Vagina (tissue), 2 donors: ENCODE data around the gene KRT74. TPM values are rescaled to one million over a fixed set of nuclear protein-coding genes. Genes with fewer than 3 reads are reported as not detected.

Experiments
- DNase-seq, 2 donors: peaks; one replicate each; pipeline ENCODE4 v3.0.0-alpha.2; 2017; ENCODE audit errors: extremely low spot score in 2 of 2
- H3K27ac ChIP-seq: fragments of 200-600 bp; sonication (generic); one replicate; pipeline ENCODE4 v1.5.1; 2019
- H3K27me3 ChIP-seq: fragments of 200-600 bp; sonication (generic); one replicate; pipeline ENCODE4 v1.5.1; 2019
- H3K36me3 ChIP-seq, 2 donors: fragments of 200-600 bp; sonication (generic); one replicate each; pipeline ENCODE4 v1.5.1; 2017 to 2019
- H3K4me1 ChIP-seq: fragments of 200-600 bp; sonication (generic); one replicate; pipeline ENCODE4 v1.5.1; 2019
- H3K4me3 ChIP-seq, 2 donors: fragments of 200-600 bp; sonication (generic); 1 replicate in 1 of 2; 2 replicates in 1 of 2; pipeline ENCODE4 v1.5.1; 2016 to 2019
- H3K9me3 ChIP-seq: fragments of 200-600 bp; sonication (generic); one replicate; pipeline ENCODE4 v1.5.1; 2019
- POLR2A ChIP-seq, 2 donors: fragments of 450-650 bp; IDR thresholded peaks; one replicate each; pipeline ENCODE4 v1.6.1; 2017; ENCODE audit warnings: antibody characterized with exemption in 2 of 2, mild to moderate bottlenecking in 2 of 2, moderate library complexity in 2 of 2
- POLR2AphosphoS5 ChIP-seq, 2 donors: sonication (generic); formaldehyde crosslinking; IDR thresholded peaks; one replicate each; pipeline ENCODE4 v1.9.0; 2017; ENCODE audit warnings: antibody characterized with exemption in 2 of 2, mild to moderate bottlenecking in 2 of 2, low read depth in 1 of 2; ENCODE audit not compliant: insufficient read depth in 1 of 2
- intact Hi-C: fragments of 100-400 bp; cut with DNase I; formaldehyde crosslinking; loops from one replicate; pipeline ENCODE4 v1.15.1; 2023
- total RNA-seq: library from RNA; depleted of rRNA; stranded (reverse); fragments of >200 nt; gene quantifications from one replicate; pipeline ENCODE4 v1.2.3, GENCODE V29; 2016
- TF ChIP-seq, protein P1 (sequence below), 3 experiments: fragments of 450-650 bp in 2 of 3; fragments of 200-600 bp in 1 of 3; sonication (generic) in 1 of 3; IDR thresholded peaks; one replicate each; pipeline ENCODE4 v1.5.1; 2017 to 2019; ENCODE audit warnings: antibody characterized with exemption in 3 of 3, mild to moderate bottlenecking in 2 of 3, moderate library complexity in 2 of 3

Gene KRT74
- total RNA-seq, 1 donor from 2014 or later = not detected

DNA sequence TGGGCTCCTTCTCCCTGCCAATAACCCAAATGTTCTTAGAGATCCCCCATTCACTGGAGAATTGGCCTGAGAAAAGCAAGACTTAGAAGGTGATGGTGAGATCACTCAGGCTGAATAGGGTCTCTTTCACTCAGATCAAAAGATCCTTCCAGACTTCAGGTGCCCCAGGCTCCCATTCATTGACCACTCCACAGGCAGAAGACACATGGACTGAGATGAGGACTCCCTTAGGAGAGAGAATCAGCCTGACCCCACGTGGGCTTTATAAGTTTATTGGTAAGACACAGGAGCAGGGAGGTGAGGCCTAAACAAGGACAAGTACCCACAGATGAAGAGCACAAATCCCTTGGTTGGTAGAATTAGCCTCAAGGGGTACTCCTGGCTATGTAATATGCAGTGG is 33.7 kb upstream of the KRT74 start:
- DNase-seq = peak; percentile 27 to 79
- Histone ChIP-seq H3K4me1 (no peaks in the 10 kb centered on the region), H3K36me3 (no peaks in the 10 kb centered on the region), H3K9me3 (no peaks in the 10 kb centered on the region), H3K4me3 (no peak overlapping the region), H3K27ac (no peak overlapping the region), H3K27me3 (no peaks in the 10 kb centered on the region)
- TF ChIP-seq, protein P1, sequence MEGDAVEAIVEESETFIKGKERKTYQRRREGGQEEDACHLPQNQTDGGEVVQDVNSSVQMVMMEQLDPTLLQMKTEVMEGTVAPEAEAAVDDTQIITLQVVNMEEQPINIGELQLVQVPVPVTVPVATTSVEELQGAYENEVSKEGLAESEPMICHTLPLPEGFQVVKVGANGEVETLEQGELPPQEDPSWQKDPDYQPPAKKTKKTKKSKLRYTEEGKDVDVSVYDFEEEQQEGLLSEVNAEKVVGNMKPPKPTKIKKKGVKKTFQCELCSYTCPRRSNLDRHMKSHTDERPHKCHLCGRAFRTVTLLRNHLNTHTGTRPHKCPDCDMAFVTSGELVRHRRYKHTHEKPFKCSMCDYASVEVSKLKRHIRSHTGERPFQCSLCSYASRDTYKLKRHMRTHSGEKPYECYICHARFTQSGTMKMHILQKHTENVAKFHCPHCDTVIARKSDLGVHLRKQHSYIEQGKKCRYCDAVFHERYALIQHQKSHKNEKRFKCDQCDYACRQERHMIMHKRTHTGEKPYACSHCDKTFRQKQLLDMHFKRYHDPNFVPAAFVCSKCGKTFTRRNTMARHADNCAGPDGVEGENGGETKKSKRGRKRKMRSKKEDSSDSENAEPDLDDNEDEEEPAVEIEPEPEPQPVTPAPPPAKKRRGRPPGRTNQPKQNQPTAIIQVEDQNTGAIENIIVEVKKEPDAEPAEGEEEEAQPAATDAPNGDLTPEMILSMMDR (IDR thresholded peaks at IDR 0.05) = no peak
- TF ChIP-seq POLR2AphosphoS5 (IDR thresholded peaks at IDR 0.05; ENCODE audit: insufficient read depth in 1 of 2, low read depth in 1 of 2) = no peak
- no peak for TF ChIP-seq POLR2A (IDR thresholded peaks at IDR 0.05)
- intact Hi-C loops = no loop called here

DNA sequence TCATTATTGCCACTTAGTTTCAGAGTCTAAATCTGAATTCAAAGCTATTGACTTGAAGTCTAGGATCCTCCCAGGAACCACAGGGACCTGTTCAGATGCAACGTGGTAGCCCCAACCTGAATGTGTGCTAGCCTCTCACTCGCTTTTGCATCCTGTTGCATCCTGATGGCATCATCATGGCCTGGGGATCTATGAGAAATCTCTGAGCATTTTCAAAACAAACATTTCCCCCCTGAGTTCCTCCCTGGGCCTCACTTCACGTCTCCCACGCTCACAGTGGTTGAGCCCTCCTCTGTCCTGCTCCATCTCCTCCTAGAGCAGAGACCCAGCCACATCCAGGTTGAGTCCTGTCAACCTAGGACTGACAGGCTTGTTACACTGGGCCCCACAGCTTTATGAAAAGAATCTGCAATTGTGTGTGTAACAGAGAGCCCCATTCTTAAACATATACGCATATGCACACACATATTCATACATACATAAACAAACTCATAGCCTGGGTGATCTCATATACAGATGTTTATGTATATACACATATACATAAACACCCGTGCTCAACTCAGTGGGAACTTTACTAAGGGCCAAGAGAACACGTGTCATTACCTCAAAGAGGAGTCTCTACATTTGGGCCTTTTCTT is 33.1 kb upstream of the KRT74 start:
- Histone ChIP-seq H3K4me1 (no peaks in the 10 kb centered on the region), H3K4me3 (no peak overlapping the region), H3K27me3 (no peaks in the 10 kb centered on the region), H3K9me3 (no peaks in the 10 kb centered on the region), H3K36me3 (no peaks in the 10 kb centered on the region), H3K27ac (no peak overlapping the region)
- intact Hi-C loops = no loop called here
- DNase-seq = peak; percentile 43 to 65
- TF ChIP-seq POLR2AphosphoS5 (IDR thresholded peaks at IDR 0.05; ENCODE audit: insufficient read depth in 1 of 2, low read depth in 1 of 2) = no peak
- TF ChIP-seq, protein P1 (IDR thresholded peaks at IDR 0.05) = no peak
- no peak for TF ChIP-seq POLR2A (IDR thresholded peaks at IDR 0.05)

DNA sequence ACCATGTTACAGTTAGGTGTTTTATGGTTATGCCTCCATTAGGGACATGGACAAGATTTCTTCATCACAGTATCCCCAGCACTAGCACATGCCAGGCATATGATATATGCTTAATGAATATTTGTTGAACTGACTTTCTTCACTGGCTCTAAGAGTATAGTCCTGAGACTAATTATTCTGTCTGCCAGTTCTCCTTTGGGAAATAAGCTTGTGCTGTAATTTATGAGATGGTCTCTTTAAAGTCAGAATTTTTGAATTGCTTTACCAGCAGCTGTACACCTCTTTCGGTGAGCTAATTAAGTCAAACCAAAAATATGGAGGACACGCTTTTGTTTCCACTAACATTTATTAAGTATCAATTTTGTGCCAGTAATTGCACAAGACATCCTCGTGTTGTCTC is 32.5 kb upstream of the KRT74 start:
- Histone ChIP-seq H3K4me1 (no peaks in the 10 kb centered on the region), H3K36me3 (no peaks in the 10 kb centered on the region), H3K27ac (no peak overlapping the region), H3K9me3 (no peaks in the 10 kb centered on the region), H3K4me3 (no peak overlapping the region), H3K27me3 (no peaks in the 10 kb centered on the region)
- no peak for DNase-seq
- no peak for TF ChIP-seq POLR2A (IDR thresholded peaks at IDR 0.05)
- no peak for TF ChIP-seq POLR2AphosphoS5 (IDR thresholded peaks at IDR 0.05; ENCODE audit: insufficient read depth in 1 of 2, low read depth in 1 of 2)
- TF ChIP-seq, protein P1 (IDR thresholded peaks at IDR 0.05) = no peak
- intact Hi-C loops = no loop called here

DNA sequence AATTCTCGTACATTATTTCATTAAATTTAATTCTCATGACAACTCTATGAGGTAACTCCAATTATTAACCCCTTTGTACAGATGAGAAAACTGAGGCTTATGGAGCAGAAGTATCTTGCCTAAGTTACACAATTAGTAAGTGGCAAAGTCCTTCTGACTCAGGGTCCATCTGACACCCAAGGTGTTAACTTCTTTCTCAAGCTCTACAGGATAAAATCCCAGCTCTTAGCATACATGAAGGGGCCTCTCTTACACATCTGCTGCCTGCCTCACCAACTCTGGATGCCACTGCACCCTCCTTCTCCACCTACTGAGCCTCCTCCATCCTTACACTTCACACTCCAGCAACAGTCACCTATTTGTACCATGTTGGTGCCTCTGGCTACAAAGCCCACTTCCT is 31.9 kb upstream of the KRT74 start:
- no peaks in the 10 kb centered on the region for H3K9me3 ChIP-seq
- intact Hi-C loops = no loop called here
- no peaks in the 10 kb centered on the region for H3K36me3 ChIP-seq
- peak; percentile 22 to 34 for DNase-seq
- H3K4me3 ChIP-seq = no peak overlapping the region
- TF ChIP-seq, protein P1 (IDR thresholded peaks at IDR 0.05) = no peak
- no peak for TF ChIP-seq POLR2A (IDR thresholded peaks at IDR 0.05)
- TF ChIP-seq POLR2AphosphoS5 (IDR thresholded peaks at IDR 0.05; ENCODE audit: insufficient read depth in 1 of 2, low read depth in 1 of 2) = no peak
- H3K27ac ChIP-seq = no peak overlapping the region
- no peaks in the 10 kb centered on the region for H3K27me3 ChIP-seq
- no peaks in the 10 kb centered on the region for H3K4me1 ChIP-seq

GRCh38 chr12:52604859-52605258 is 31.2 kb upstream of the KRT74 start:
- DNase-seq = peak; percentile 46 to 76
- Histone ChIP-seq H3K27ac (no peak overlapping the region), H3K9me3 (no peaks in the 10 kb centered on the region), H3K27me3 (no peaks in the 10 kb centered on the region), H3K4me3 (no peak overlapping the region), H3K4me1 (no peaks in the 10 kb centered on the region), H3K36me3 (no peaks in the 10 kb centered on the region)
- TF ChIP-seq, protein P1 (IDR thresholded peaks at IDR 0.05) = no peak
- TF ChIP-seq POLR2A (IDR thresholded peaks at IDR 0.05) (no peak), POLR2AphosphoS5 (IDR thresholded peaks at IDR 0.05; ENCODE audit: insufficient read depth in 1 of 2, low read depth in 1 of 2) (no peak)
- intact Hi-C loops = no loop called here
